ENCODE results near the gene UBE2Q2. TPM values are rescaled to one million over a fixed set of nuclear protein-coding genes. Genes with fewer than 3 reads are reported as not detected.

UBE2Q2 gene
- total and polyA plus RNA-seq, 2 of the 4 experiments (the other 2 are of a cell fraction) = 18.0 to 28.9 TPM

Small RNA genes within 50 kb of the gene (microRNA-seq; reads per million reads assigned to microRNA genes)
- gene RN7SL510P (ENCODE audit: insufficient read depth, insufficient read length) = not detected

Small RNA genes within 50 kb of the gene (small RNA-seq; reads per million reads assigned to genes)
- gene RN7SL510P = 0 reads per million in 5 experiments

Other genes with a start within 250 kb of the UBE2Q2 start
- gene SNUPN, start 217.7 kb upstream of the UBE2Q2 start, total RNA-seq (2012; rRNA removed) = 23.8 and 28.6 TPM in 2 replicates
- gene SNUPN, start 217.7 kb upstream of the UBE2Q2 start, polyA plus RNA-seq (2012; rRNA removed) = 21.8 and 24.1 TPM in 2 replicates
- 42.1 and 84.7 TPM in 2 replicates for gene IMP3, start 203.2 kb upstream of the UBE2Q2 start, total RNA-seq (2012; rRNA removed)
- 55.6 and 59.3 TPM in 2 replicates for gene IMP3, start 203.2 kb upstream of the UBE2Q2 start, polyA plus RNA-seq (2012; rRNA removed)
- gene SNX33, start 195.5 kb upstream of the UBE2Q2 start, total RNA-seq (2012; rRNA removed) = 11.9 and 12.7 TPM in 2 replicates
- gene SNX33, start 195.5 kb upstream of the UBE2Q2 start, polyA plus RNA-seq (2012; rRNA removed) = 12.5 and 14.6 TPM in 2 replicates
- gene CSPG4, start 130.6 kb upstream of the UBE2Q2 start, total RNA-seq (2012; rRNA removed) = 12.4 and 14.7 TPM in 2 replicates
- gene CSPG4, start 130.6 kb upstream of the UBE2Q2 start, polyA plus RNA-seq (2012; rRNA removed) = 28.4 and 35.6 TPM in 2 replicates
- 43.3 and 45.2 TPM in 2 replicates for gene FBXO22, start 60.4 kb downstream of the UBE2Q2 start, total RNA-seq (2012; rRNA removed)
- gene FBXO22, start 60.4 kb downstream of the UBE2Q2 start, polyA plus RNA-seq (2012; rRNA removed) = 22.4 and 24.5 TPM in 2 replicates
- gene NRG4, start 169.0 kb downstream of the UBE2Q2 start, total RNA-seq (2012; rRNA removed) = not detected in 2 replicates
- not detected in 2 replicates for gene NRG4, start 169.0 kb downstream of the UBE2Q2 start, polyA plus RNA-seq (2012; rRNA removed)
- gene TMEM266, start 216.5 kb downstream of the UBE2Q2 start, total RNA-seq (2012; rRNA removed) = under 0.01 TPM in 1 of 2 replicates, not detected in the other
- 0.06 TPM in 1 of 2 replicates, not detected in the other for gene TMEM266, start 216.5 kb downstream of the UBE2Q2 start, polyA plus RNA-seq (2012; rRNA removed)